Activated CD8-positive, alpha-beta memory T cell treated with anti-CD3 and anti-CD28 coated beads, Interleukin-2, amount 50 U/mL, for 1 hour (primary cell): ENCODE measurements around the gene MUSTN1.

ENCODE experiments used
- DNase-seq: peaks from one replicate; pipeline ENCODE4 v3.0.0-alpha.2; 2020; ENCODE audit errors: extremely low read depth

MUSTN1 gene

GRCh38 chr3:52786330-52787215 is 48.2 kb downstream of the MUSTN1 start:
- DNase-seq: no peak

GRCh38 chr3:52784931-52785590 is 49.8 kb downstream of the MUSTN1 start:
- DNase-seq: no peak

GRCh38 chr3:52784021-52784621 is 50.7 kb downstream of the MUSTN1 start:
- DNase-seq: no peak

- no peak for DNase-seq
Measured at GRCh38 chr3:52783211-52783555, 51.6 kb downstream of the MUSTN1 start.
